Testis (tissue), 3 donors: ENCODE measurements around the gene OTUB2. TPM values are rescaled to one million over a fixed set of nuclear protein-coding genes. Genes with fewer than 3 reads are reported as not detected.
A peak's percentile ranks its signal among the peaks of the same experiment; 100 is the strongest.
"Not testable (repeated sequence)": the region's sequence is repeated elsewhere in the genome, so short reads cannot be mapped to it uniquely, and the experiment has no call there.

Source experiments
- DNase-seq: peaks from one replicate; pipeline ENCODE4 v3.0.0-alpha.2; 2019
- H3K27ac ChIP-seq, 2 donors: fragments of 200-600 bp; sonication (generic); one replicate each; pipeline ENCODE4 v1.5.1; 2019
- H3K27me3 ChIP-seq: fragments of 200-600 bp; sonication (generic); one replicate; pipeline ENCODE4 v1.5.1; 2019
- H3K36me3 ChIP-seq: fragments of 200-600 bp; sonication (generic); one replicate; pipeline ENCODE4 v1.5.1; 2017; ENCODE audit warnings: low read depth; ENCODE audit errors: missing control alignments
- H3K4me1 ChIP-seq: fragments of 200-600 bp; sonication (generic); one replicate; pipeline ENCODE4 v1.5.1; 2019
- H3K4me3 ChIP-seq, 2 donors: fragments of 200-600 bp; sonication (generic); one replicate each; pipeline ENCODE4 v1.5.1; 2017 to 2019
- H3K9me3 ChIP-seq: fragments of 200-600 bp; sonication (generic); one replicate; pipeline ENCODE4 v1.5.1; 2017
- POLR2A ChIP-seq: fragments of 450-650 bp; IDR thresholded peaks from one replicate; pipeline ENCODE4 v1.6.1; 2017; ENCODE audit warnings: antibody characterized with exemption, mild to moderate bottlenecking, moderate library complexity
- WGBS, 2 donors: methylation state at CpG; one replicate each; pipeline ENCODE4 v1.1.5; 2018; 5-methylcytosine and 5-hydroxymethylcytosine counted together
- intact Hi-C: fragments of 100-400 bp; cut with DNase I; formaldehyde crosslinking; loops from one replicate; pipeline ENCODE4 v1.15.1; 2023; ENCODE audit warnings: low total_unique reads
- polyA plus RNA-seq: library from polyadenylated mRNA; stranded (reverse); fragments of 350-450 nt; fragmentation: Illumina TruSeq; extraction: RNeasy Lipid Tissue Mini Kit (QIAGEN cat#74804); gene quantifications from one replicate; pipeline ENCODE4 v1.2.3, GENCODE V29; 2014; ENCODE audit warnings: low read depth, low replicate concordance; ENCODE audit not compliant: insufficient read depth
- total RNA-seq, 2 donors: library from RNA; depleted of rRNA; stranded (reverse); fragments of >200 nt; gene quantifications; one replicate each; pipeline ENCODE4 v1.2.3, GENCODE V29; 2016
- TF ChIP-seq, protein P1 (sequence below), 3 experiments: fragments of 450-650 bp in 2 of 3; fragments of 200-600 bp in 1 of 3; sonication (generic) in 1 of 3; IDR thresholded peaks; one replicate each; pipeline ENCODE4 v1.5.1; 2016 to 2019; ENCODE audit warnings: antibody characterized with exemption in 3 of 3, mild to moderate bottlenecking in 2 of 3, moderate library complexity in 1 of 3

Gene OTUB2
- total and polyA plus RNA-seq, 3 donors from 2014 or later, result 8.4 to 19.3 (median 16.8) TPM

DNA sequence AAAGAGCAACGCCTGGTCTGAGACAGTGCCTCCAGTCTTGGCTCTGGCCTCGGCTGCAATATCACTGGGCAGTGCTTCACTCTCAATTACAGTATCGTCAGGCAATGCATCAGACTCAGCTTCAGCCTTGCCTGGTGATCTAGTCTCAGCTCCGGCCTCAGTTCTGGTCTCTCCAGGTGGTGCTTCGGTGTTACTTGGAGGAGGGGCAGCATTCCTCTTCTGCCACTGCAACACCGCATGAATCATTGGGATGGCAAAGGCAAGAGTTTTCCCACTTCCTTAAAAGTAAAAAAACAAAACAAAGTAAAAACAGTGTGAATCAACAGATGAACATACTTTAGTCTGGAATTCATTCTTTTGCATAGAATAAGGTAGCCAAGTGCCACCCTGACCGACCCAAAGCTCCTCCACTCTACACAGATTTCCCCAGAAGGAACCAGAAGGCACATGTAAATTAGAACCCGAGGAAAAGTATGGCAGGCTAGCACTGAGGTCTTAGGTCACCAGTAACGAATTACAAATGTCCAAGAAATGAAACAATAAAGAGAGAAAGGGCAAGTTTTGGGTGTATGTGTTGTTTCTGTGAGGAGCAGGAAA lies 36.3 kb downstream of the OTUB2 start:
- no peak for TF ChIP-seq POLR2A
- TF ChIP-seq, protein P1, sequence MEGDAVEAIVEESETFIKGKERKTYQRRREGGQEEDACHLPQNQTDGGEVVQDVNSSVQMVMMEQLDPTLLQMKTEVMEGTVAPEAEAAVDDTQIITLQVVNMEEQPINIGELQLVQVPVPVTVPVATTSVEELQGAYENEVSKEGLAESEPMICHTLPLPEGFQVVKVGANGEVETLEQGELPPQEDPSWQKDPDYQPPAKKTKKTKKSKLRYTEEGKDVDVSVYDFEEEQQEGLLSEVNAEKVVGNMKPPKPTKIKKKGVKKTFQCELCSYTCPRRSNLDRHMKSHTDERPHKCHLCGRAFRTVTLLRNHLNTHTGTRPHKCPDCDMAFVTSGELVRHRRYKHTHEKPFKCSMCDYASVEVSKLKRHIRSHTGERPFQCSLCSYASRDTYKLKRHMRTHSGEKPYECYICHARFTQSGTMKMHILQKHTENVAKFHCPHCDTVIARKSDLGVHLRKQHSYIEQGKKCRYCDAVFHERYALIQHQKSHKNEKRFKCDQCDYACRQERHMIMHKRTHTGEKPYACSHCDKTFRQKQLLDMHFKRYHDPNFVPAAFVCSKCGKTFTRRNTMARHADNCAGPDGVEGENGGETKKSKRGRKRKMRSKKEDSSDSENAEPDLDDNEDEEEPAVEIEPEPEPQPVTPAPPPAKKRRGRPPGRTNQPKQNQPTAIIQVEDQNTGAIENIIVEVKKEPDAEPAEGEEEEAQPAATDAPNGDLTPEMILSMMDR (IDR thresholded peaks at IDR 0.05), result no peak
- intact Hi-C loops, result no loop called here
- no peak overlapping the region for H3K4me3 ChIP-seq
- no peaks in the 10 kb centered on the region for H3K36me3 ChIP-seq
- peaks cover 68% of the 10 kb centered on the region for H3K4me1 ChIP-seq
- peak; percentile 14 for DNase-seq
- H3K9me3 ChIP-seq, result no peaks in the 10 kb centered on the region
- H3K27me3 ChIP-seq, result no peaks in the 10 kb centered on the region
- WGBS, 2 donors, result 66 to 73% methylated on average over 9 of the region's 9 CpGs
- H3K27ac ChIP-seq, result peak overlapping the region in 1 of 2 donors; percentile 39

GRCh38 chr14:94066089-94066676 lies 40.0 kb downstream of the OTUB2 start:
- WGBS, 2 donors, result 40 to 54% methylated on average over 4 to 8 of the region's 8 CpGs
- intact Hi-C loops, result no loop called here

DNA sequence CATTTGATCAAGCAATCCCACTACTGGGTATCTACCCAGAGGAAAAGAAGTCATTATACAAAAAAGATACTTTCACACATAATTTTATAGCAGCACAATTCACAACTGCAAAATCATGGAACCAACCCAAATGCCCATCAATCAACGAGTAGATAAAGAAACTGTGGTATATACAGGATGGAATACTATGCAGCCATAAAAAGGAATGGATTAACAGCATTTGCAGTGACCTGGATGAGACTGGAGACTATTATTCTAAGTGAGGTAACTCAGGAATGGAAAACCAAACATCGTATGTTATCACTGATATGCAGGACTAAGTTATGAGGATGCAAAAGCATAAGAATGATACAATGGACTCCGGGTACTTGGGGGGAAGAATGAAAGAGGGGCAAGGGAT lies 45.9 kb downstream of the OTUB2 start:
- H3K36me3 ChIP-seq, H3K4me1 ChIP-seq, H3K4me3 ChIP-seq, intact Hi-C loops, DNase-seq, H3K27ac ChIP-seq, H3K27me3 ChIP-seq, H3K9me3 ChIP-seq: not testable (repeated sequence)
- 81 to 87% methylated on average over 3 of the region's 3 CpGs for WGBS, 2 donors

More at GRCh38 chr14:94066089-94066676, 40.0 kb downstream of the OTUB2 start:
- Histone ChIP-seq H3K9me3 (no peaks in the 10 kb centered on the region), H3K4me1 (peaks cover 51% of the 10 kb centered on the region), H3K4me3 (no peak overlapping the region), H3K27me3 (no peaks in the 10 kb centered on the region), H3K36me3 (no peaks in the 10 kb centered on the region), H3K27ac (peak overlapping the region; percentile 63 to 70)
- no peak for TF ChIP-seq POLR2A
- TF ChIP-seq, protein P1 (IDR thresholded peaks at IDR 0.05), result no peak
- peak; percentile 78 for DNase-seq

GRCh38 chr14:94074534-94074933 lies 48.4 kb downstream of the OTUB2 start:
- H3K36me3 ChIP-seq, result no peaks in the 10 kb centered on the region
- intact Hi-C loops, result no loop called here
- H3K4me3 ChIP-seq, result no peak overlapping the region
- WGBS, 2 donors, result 86 to 91% methylated on average over 3 of the region's 3 CpGs
- H3K27me3 ChIP-seq, result no peaks in the 10 kb centered on the region
- H3K4me1 ChIP-seq, result peaks cover 10% of the 10 kb centered on the region
- DNase-seq, result no peak
- H3K27ac ChIP-seq, result no peak overlapping the region
- TF ChIP-seq, protein P1 (IDR thresholded peaks at IDR 0.05), result no peak
- TF ChIP-seq POLR2A, result no peak
- no peaks in the 10 kb centered on the region for H3K9me3 ChIP-seq

GRCh38 chr14:94075008-94075407 lies 48.9 kb downstream of the OTUB2 start:
- intact Hi-C loops, result no loop called here
- Histone ChIP-seq H3K4me1 (peaks cover 10% of the 10 kb centered on the region), H3K36me3 (no peaks in the 10 kb centered on the region), H3K9me3 (no peaks in the 10 kb centered on the region), H3K27me3 (no peaks in the 10 kb centered on the region), H3K4me3 (no peak overlapping the region), H3K27ac (no peak overlapping the region)
- 71 to 86% methylated on average over 2 of the region's 2 CpGs for WGBS, 2 donors
- DNase-seq, result no peak
- TF ChIP-seq, protein P1 (IDR thresholded peaks at IDR 0.05), result no peak
- TF ChIP-seq POLR2A, result no peak
